K562 (cell line): Measurements from ENCODE around the gene MOK. TPM values are rescaled to one million over a fixed set of nuclear protein-coding genes. Genes with fewer than 3 reads are reported as not detected.

ENCODE experiments used
- ARID1B ChIP-seq: fragments of 450-650 bp; IDR thresholded peaks from 2 replicates; pipeline ENCODE4 v1.6.1; 2016; ENCODE audit warnings: antibody characterized with exemption, mild to moderate bottlenecking, inconsistent platforms
- ATF3 ChIP-seq, 2 experiments: fragments of 450-650 bp in 1 of 2; sonication (generic) in 1 of 2; formaldehyde crosslinking in 1 of 2; IDR thresholded peaks in 1 of 2; conservative IDR thresholded peaks in 1 of 2; 2 replicates each; pipeline versions ENCODE4 v1.6.1 to v1.8.1; 2016 to 2023; ENCODE audit warnings: mild to moderate bottlenecking in 2 of 2, moderate library complexity in 2 of 2, inconsistent platforms in 1 of 2, missing genetic modification reagents in 1 of 2
- ATF4 ChIP-seq: fragments of 450-650 bp; formaldehyde crosslinking; IDR thresholded peaks from 2 replicates; pipeline ENCODE4 v1.4.0; 2022; ENCODE audit warnings: mild to moderate bottlenecking, moderate library complexity
- C11orf30 ChIP-seq: fragments of 450-650 bp; IDR thresholded peaks from 2 replicates; pipeline ENCODE4 v1.6.1; 2016; ENCODE audit warnings: low read depth, mild to moderate bottlenecking
- CHD1 ChIP-seq: fragments of 200-600 bp; sonication (generic); IDR thresholded peaks from one replicate; pipeline ENCODE4 v1.6.1; 2012; ENCODE audit warnings: mild to moderate bottlenecking, moderate library complexity, low read length, inconsistent platforms
- DPF2 ChIP-seq: fragments of 450-650 bp; IDR thresholded peaks from 2 replicates; pipeline ENCODE4 v1.6.1; 2016
- EP300 ChIP-seq: IDR thresholded peaks from 2 replicates; pipeline ENCODE4 v1.6.1; 2012; ENCODE audit warnings: low read length, improper control_type of control experiment
- MAFF ChIP-seq: IDR thresholded peaks from 2 replicates; pipeline ENCODE4 v1.6.1; 2012; ENCODE audit warnings: low read length, improper control_type of control experiment
- MAFK ChIP-seq: IDR thresholded peaks from 2 replicates; pipeline ENCODE4 v1.6.1; 2011; ENCODE audit warnings: low read length, improper control_type of control experiment
- MLX ChIP-seq, 2 experiments: fragments of 450-650 bp in 1 of 2; sonication (generic) in 1 of 2; formaldehyde crosslinking; conservative IDR thresholded peaks; 2 replicates each; pipeline versions ENCODE4 v1.4.0 to v1.8.1; 2020 to 2022; ENCODE audit warnings: mild to moderate bottlenecking in 1 of 2, missing genetic modification reagents in 1 of 2
- NFATC3 ChIP-seq: fragments of 450-650 bp; IDR thresholded peaks from 2 replicates; pipeline ENCODE4 v1.6.1; 2017; ENCODE audit warnings: mild to moderate bottlenecking
- NFE2L1 ChIP-seq: fragments of 450-650 bp; IDR thresholded peaks from 2 replicates; pipeline ENCODE4 v1.6.1; 2016; ENCODE audit warnings: missing genetic modification characterization, low read depth, mild to moderate bottlenecking, missing compliant biosample characterization, moderate library complexity, borderline replicate concordance
- SMARCE1 ChIP-seq: fragments of 450-650 bp; IDR thresholded peaks from 2 replicates; pipeline ENCODE4 v1.7.1; 2016; ENCODE audit warnings: mild to moderate bottlenecking
- ZNF121 ChIP-seq: sonication (generic); formaldehyde crosslinking; conservative IDR thresholded peaks from 2 replicates; pipeline ENCODE4 v1.8.0; 2022; ENCODE audit warnings: missing genetic modification reagents
- ZNF277 ChIP-seq: fragments of 250-450 bp; sonication (Bioruptor Pico); IDR thresholded peaks from 2 replicates; pipeline ENCODE4 v1.8.0; 2022; ENCODE audit warnings: inconsistent platforms, mild to moderate bottlenecking, moderate library complexity, borderline replicate concordance
- ZNF280A ChIP-seq: fragments of 450-650 bp; IDR thresholded peaks from 2 replicates; pipeline ENCODE4 v1.6.1; 2018; ENCODE audit warnings: mild to moderate bottlenecking, low read depth; ENCODE audit not compliant: partially characterized antibody
- ZNF316 ChIP-seq: fragments of 450-650 bp; IDR thresholded peaks from 2 replicates; pipeline ENCODE4 v1.6.1; 2016
- ZNF592 ChIP-seq: fragments of 450-650 bp; IDR thresholded peaks from 2 replicates; pipeline ENCODE4 v1.6.1; 2017; ENCODE audit warnings: antibody characterized with exemption, mild to moderate bottlenecking
- polyA plus RNA-seq, 8 experiments: library from polyadenylated mRNA; depleted of rRNA in 4 of 8; stranded (reverse) in 5 of 8; unstranded in 3 of 8; fragments of >200 nt; fragmentation: Nextera tagmentation in 2 of 8; fragmentation: Illumina TruSeq in 1 of 8; extraction: Ambion mirVana in 2 of 8; extraction: Trizol in 1 of 8; gene quantifications; 2 replicates each; pipeline versions ENCODE4 v1.2.1 to v1.2.3, GENCODE V29; 2011 to 2014; ENCODE audit warnings: inconsistent platforms in 1 of 8, missing spikeins in 1 of 8
- total RNA-seq, 7 experiments: library from RNA; depleted of rRNA in 6 of 7; stranded (reverse); fragments of >200 nt in 6 of 7; fragmentation: Illumina TruSeq in 2 of 7; extraction: Trizol in 2 of 7; gene quantifications; 2 replicates each; pipeline versions ENCODE4 v1.2.1 to v1.2.3, GENCODE V29; 2011 to 2021; ENCODE audit warnings: low replicate concordance in 1 of 7

Gene MOK
- total and polyA plus RNA-seq, 9 of the 15 experiments (the other 6 are each of a cell fraction or from before 2014, with no cell fraction given) = 1.3 to 8.4 (median 5.3) TPM

DNA sequence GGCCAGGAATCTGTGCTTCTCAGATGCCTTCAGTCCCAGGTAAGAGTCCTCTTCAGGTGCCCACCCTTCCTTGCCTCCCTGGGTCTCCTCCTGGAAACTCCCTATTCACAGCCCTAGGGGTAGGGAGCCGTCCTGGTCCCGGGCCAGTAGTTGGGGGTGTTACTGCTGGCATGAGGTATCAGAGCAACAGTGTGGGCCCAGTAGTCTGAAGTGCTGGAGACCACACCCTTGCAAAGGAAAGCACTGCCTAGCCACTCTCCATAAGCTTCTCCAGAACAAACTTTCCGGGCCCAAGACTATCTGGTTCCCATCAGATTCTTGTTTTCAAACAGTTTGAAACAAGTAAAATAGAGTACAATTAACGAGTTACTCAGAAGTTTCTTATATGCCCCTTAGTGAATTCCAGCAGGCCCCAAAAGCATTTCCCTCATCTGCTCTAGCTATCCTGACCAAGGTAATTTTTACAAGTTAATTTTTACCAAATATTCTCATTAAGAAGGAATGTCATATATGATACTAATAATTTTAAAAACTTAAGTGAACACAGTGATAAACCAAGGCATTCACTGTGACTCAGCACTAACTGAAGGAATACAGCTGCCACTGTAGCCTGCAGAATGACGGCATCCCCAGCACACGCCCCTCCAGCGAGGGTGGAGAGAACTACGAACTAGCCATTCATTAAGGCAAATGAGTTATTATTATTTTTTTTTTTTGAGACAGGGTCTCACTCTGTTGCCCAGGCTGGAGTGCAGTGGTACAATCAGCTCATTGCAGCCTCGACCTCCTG lies 49.4 kb downstream of the MOK start (continued):
- peak; percentile 65 for TF ChIP-seq EP300
- TF ChIP-seq MAFK = peak; percentile 80
- peak; percentile 78 for TF ChIP-seq MAFF
- no peak for TF ChIP-seq NFATC3
- no peak for TF ChIP-seq CHD1
- TF ChIP-seq ZNF592 = peak; percentile 73
- TF ChIP-seq ATF4 (CRISPR knock-in tag) = no peak
- no peak for TF ChIP-seq ZNF277 (CRISPR knock-in tag)
- peak; percentile 65 for TF ChIP-seq DPF2
- peak; percentile 95 for TF ChIP-seq ZNF316
- TF ChIP-seq NFE2L1 (tag) = peak; percentile 89
- no peak for TF ChIP-seq ZNF280A
- TF ChIP-seq ARID1B = peak; percentile 52
- TF ChIP-seq MLX (CRISPR knock-in tag; conservative IDR thresholded peaks at IDR 0.05) = no peak
- TF ChIP-seq C11orf30 = peak; percentile 91
- TF ChIP-seq ATF3 (IDR thresholded peaks at IDR 0.05) = peak; percentile 68; the same call in 1 of the 2 replicates
- no peak for TF ChIP-seq ATF3 (CRISPR knock-in tag; conservative IDR thresholded peaks at IDR 0.05)
- peak; percentile 60; the same call in 1 of the 2 replicates for TF ChIP-seq ZNF121
- TF ChIP-seq SMARCE1 = peak; percentile 42; the same call in 1 of the 2 replicates
